GM12878 (cell line): ENCODE measurements around the gene SPSB3. TPM values are rescaled to one million over a fixed set of nuclear protein-coding genes. Genes with fewer than 3 reads are reported as not detected.

ENCODE experiments used
- ATAC-seq: fragments of 200-7000 bp; cut with Tn5 transposase; 3 replicates; pipeline ENCODE4 v1.9.1; 2020; ENCODE audit warnings: mild to moderate bottlenecking, moderate library complexity
- BruUV-seq: library from RNA; stranded (reverse); fragments of 400-500 nt; replicated peaks from 2 replicates; lab custom pipeline; 2021; lab: Mats Ljungman, UMichigan
- CTCF ChIA-PET: fragments of 300-600 bp; sonication (Branson Sonifier 250); formaldehyde crosslinking; extraction: SDS; loops from one replicate; lab custom pipeline; 2021; ENCODE audit warnings: inconsistent platforms; lab: Yijun Ruan, JAX
- POLR2A ChIA-PET: fragments of 350-600 bp; formaldehyde crosslinking; extraction: SDS; loops from one replicate; lab custom pipeline; 2021; ENCODE audit warnings: inconsistent platforms; lab: Charles Lee
- RAD21 ChIA-PET: fragments of 300-600 bp; sonication (Branson Sonifier 250); formaldehyde crosslinking; loops from one replicate; lab custom pipeline; 2023; ENCODE audit warnings: antibody characterized with exemption; ENCODE audit not compliant: unreplicated experiment; lab: Charles Lee
- SMC1A ChIA-PET: fragments of 300-600 bp; sonication (Branson Sonifier 250); formaldehyde crosslinking; loops from one replicate; lab custom pipeline; 2023; ENCODE audit not compliant: unreplicated experiment, uncharacterized antibody; lab: Charles Lee
- DNase-seq: peaks from one replicate; pipeline ENCODE4 v3.0.0-alpha.2; 2011; ENCODE audit warnings: low read depth, low spot score
- FAIRE-seq: peaks from 3 replicates; lab custom pipeline; 2011; peaks lifted over from hg19 to GRCh38; lab: Jason Lieb, UNC
- H2AFZ ChIP-seq: 2 replicates; pipeline ENCODE4 v1.6.0; 2011; ENCODE audit warnings: low read depth, low read length, control low read depth; ENCODE audit not compliant: control insufficient read depth
- H3K27ac ChIP-seq: 2 replicates; pipeline ENCODE4 v1.5.1; 2011; ENCODE audit warnings: control low read depth; ENCODE audit not compliant: control insufficient read depth, insufficient read depth
- H3K27me3 ChIP-seq, 2 experiments: replicated peaks in 1 of 2; 2 replicates each; pipeline versions ENCODE4 v1.6.0 to v1.6.1; 2011; ENCODE audit warnings: low read length in 1 of 2; ENCODE audit not compliant: control insufficient read depth in 2 of 2, insufficient read depth in 2 of 2
- H3K36me3 ChIP-seq, 2 experiments: 2 replicates each; pipeline ENCODE4 v1.5.1; 2011; ENCODE audit warnings: low read length in 1 of 2; ENCODE audit not compliant: control insufficient read depth in 2 of 2, insufficient read depth in 2 of 2
- H3K4me1 ChIP-seq: 2 replicates; pipeline ENCODE4 v1.6.1; 2011; ENCODE audit warnings: mild to moderate bottlenecking, low read length, moderate library complexity, mixed read lengths; ENCODE audit not compliant: control insufficient read depth, insufficient read depth
- H3K4me2 ChIP-seq: 2 replicates; pipeline ENCODE4 v1.6.0; 2011; ENCODE audit warnings: control low read depth; ENCODE audit not compliant: control insufficient read depth, insufficient read depth
- H3K4me3 ChIP-seq: fragments of 200-600 bp; sonication (generic); 2 replicates; pipeline ENCODE4 v1.5.1; 2016
- H3K79me2 ChIP-seq: 2 replicates; pipeline ENCODE4 v1.6.0; 2011; ENCODE audit warnings: low read length; ENCODE audit not compliant: control insufficient read depth, insufficient read depth
- H3K9ac ChIP-seq: 2 replicates; pipeline ENCODE4 v1.8.0; 2011; ENCODE audit warnings: low read length, control low read depth, mixed read lengths; ENCODE audit not compliant: control insufficient read depth, insufficient read depth
- H3K9me3 ChIP-seq: replicated peaks from 3 replicates; pipeline ENCODE4 v1.5.1; 2011; ENCODE audit warnings: mild to moderate bottlenecking, low read length; ENCODE audit not compliant: control insufficient read depth, insufficient read depth
- H4K20me1 ChIP-seq: 2 replicates; pipeline ENCODE4 v1.6.0; 2011; ENCODE audit not compliant: control insufficient read depth, insufficient read depth
- ATF2 ChIP-seq: IDR thresholded peaks from 2 replicates; pipeline ENCODE4 v1.6.1; 2012; ENCODE audit warnings: low read length, inconsistent platforms
- BCL3 ChIP-seq: IDR thresholded peaks from 2 replicates; pipeline ENCODE4 v1.6.1; 2011; ENCODE audit warnings: borderline replicate concordance, low read depth, mild to moderate bottlenecking, moderate library complexity, low read length; ENCODE audit not compliant: insufficient read depth, poor library complexity, severe bottlenecking
- CHD2 ChIP-seq: IDR thresholded peaks from 2 replicates; pipeline ENCODE4 v1.6.1; 2011; ENCODE audit warnings: low read depth, low read length, improper control_type of control experiment, borderline replicate concordance
- E2F4 ChIP-seq: IDR thresholded peaks from 2 replicates; pipeline ENCODE4 v1.6.1; 2012; ENCODE audit warnings: low read depth, low read length, improper control_type of control experiment
- EP300 ChIP-seq, 2 experiments: fragments of 150-350 bp in 1 of 2; IDR thresholded peaks; 2 replicates each; pipeline ENCODE4 v1.6.1; 2011 to 2012; ENCODE audit warnings: low read depth in 2 of 2, low read length in 2 of 2, borderline replicate concordance in 1 of 2, improper control_type of control experiment in 1 of 2, inconsistent platforms in 1 of 2; ENCODE audit not compliant: control insufficient read depth in 1 of 2
- FOXM1 ChIP-seq: IDR thresholded peaks from 2 replicates; pipeline ENCODE4 v1.6.1; 2012; ENCODE audit warnings: low read depth, mild to moderate bottlenecking, inconsistent platforms, low read length, moderate library complexity
- MTA2 ChIP-seq: fragments of 450-650 bp; IDR thresholded peaks from 2 replicates; pipeline ENCODE4 v1.6.1; 2016; ENCODE audit warnings: low read depth, mild to moderate bottlenecking, moderate library complexity
- MYB ChIP-seq: fragments of 150-350 bp; IDR thresholded peaks from 2 replicates; pipeline ENCODE4 v1.6.1; 2014; ENCODE audit warnings: mild to moderate bottlenecking, low read depth, low read length, borderline replicate concordance
- NKRF ChIP-seq: fragments of 450-650 bp; conservative IDR thresholded peaks from 2 replicates; pipeline ENCODE4 v1.6.1; 2017; ENCODE audit warnings: mild to moderate bottlenecking, moderate library complexity
- NR2F1 ChIP-seq: fragments of 450-650 bp; conservative IDR thresholded peaks from 2 replicates; pipeline ENCODE4 v1.6.1; 2017; ENCODE audit warnings: mild to moderate bottlenecking
- PKNOX1 ChIP-seq: fragments of 450-650 bp; IDR thresholded peaks from 2 replicates; pipeline ENCODE4 v1.6.1; 2016; ENCODE audit warnings: mild to moderate bottlenecking
- RELA ChIP-seq: fragments of 450-650 bp; IDR thresholded peaks from 2 replicates; pipeline ENCODE4 v1.8.0; 2014; ENCODE audit warnings: borderline replicate concordance; ENCODE audit not compliant: partially characterized antibody
- USF1 ChIP-seq: IDR thresholded peaks from 2 replicates; pipeline ENCODE4 v1.6.1; 2011; ENCODE audit warnings: borderline replicate concordance, low read depth, mild to moderate bottlenecking, moderate library complexity, mixed read lengths, low read length; ENCODE audit not compliant: insufficient read depth; ENCODE audit errors: extremely low read length
- whole genome bisulfite sequencing: methylation state at CpG from one replicate; pipeline ENCODE4 v1.1.6; 2016; ENCODE audit warnings: low lambda C conversion rate; ENCODE audit not compliant: insufficient replicate concordance, insufficient coverage; ENCODE audit errors: missing lambda C conversion rate; 5-methylcytosine and 5-hydroxymethylcytosine counted together
- in situ Hi-C: fragments of 300-500 bp; cut with MboI; formaldehyde crosslinking; loops from 9 replicates; pipeline ENCODE4 v1.14.3; 2018; ENCODE audit warnings: mixed read lengths
- intact Hi-C: fragments of 100-400 bp; cut with micrococcal nuclease; formaldehyde crosslinking; loops from one replicate; pipeline ENCODE4 v1.14.2; 2022; ENCODE audit not compliant: unreplicated experiment
- polyA plus RNA-seq, 11 experiments: library from polyadenylated mRNA; depleted of rRNA in 4 of 11; unstranded in 6 of 11; stranded (reverse) in 5 of 11; fragments of >200 nt; fragmentation: Nextera tagmentation in 4 of 11; fragmentation: Illumina TruSeq in 1 of 11; extraction: Ambion mirVana in 4 of 11; extraction: Trizol in 1 of 11; gene quantifications; 1 replicate in 1 of 11; 2 replicates in 10 of 11; pipeline versions ENCODE4 v1.2.1 to v1.2.3, GENCODE V29; 2011 to 2016; ENCODE audit warnings: inconsistent platforms in 2 of 11, missing spikeins in 2 of 11, low read depth in 1 of 11
- total RNA-seq, 4 experiments: library from RNA; depleted of rRNA in 3 of 4; stranded (reverse); fragments of >200 nt in 3 of 4; fragmentation: Illumina TruSeq in 1 of 4; extraction: Trizol in 1 of 4; gene quantifications; 2 replicates each; pipeline versions ENCODE4 v1.2.1 to v1.2.3, GENCODE V29; 2013 to 2021

Gene SPSB3
- total and polyA plus RNA-seq, 10 of the 15 experiments (the other 5 are each of a cell fraction or from before 2014, with no cell fraction given): 0.31 to 26.9 (median 14.0) TPM

- no peak for TF ChIP-seq RELA
- TF ChIP-seq, all 136 proteins: peak for 0
Measured at GRCh38 chr16:1790611-1791255, 8.4 kb upstream of the SPSB3 start (continued).

- ChIA-PET POLR2A (no interaction called here), RAD21 (no interaction called here), SMC1A (no interaction called here), CTCF (no interaction called here)
- FAIRE-seq (no peak), ATAC-seq (no peak), DNase-seq (no peak)
- Histone ChIP-seq H3K4me3 (no peak overlapping the region), H3K9me3 (no peaks in the 10 kb centered on the region), H3K36me3 (peaks cover under 1 to 12% of the 10 kb centered on the region in 2 experiments; a peak in 3 of 4 replicates), H3K9ac (no peak overlapping the region), H3K4me1 (no peaks in the 10 kb centered on the region), H2AFZ (no peak overlapping the region), H3K79me2 (peaks cover 2% of the 10 kb centered on the region), H3K27me3 (no peaks in the 10 kb centered on the region), H3K4me2 (no peak overlapping the region), H3K27ac (no peak overlapping the region), H4K20me1 (no peaks in the 10 kb centered on the region)
- intact Hi-C loops: no loop called here
- no TSS peak for BruUV-seq
- WGBS: 97% methylated on average over 15 of the region's 15 CpGs
- in situ Hi-C loops: no loop called here
- TF ChIP-seq NR2F1: no peak
- TF ChIP-seq MYB: no peak
- no peak for TF ChIP-seq FOXM1
- TF ChIP-seq ATF2: no peak
- no peak for TF ChIP-seq MTA2
- no peak for TF ChIP-seq PKNOX1
- no peak for TF ChIP-seq CHD2
- TF ChIP-seq BCL3: no peak
- TF ChIP-seq E2F4: no peak
- TF ChIP-seq NKRF: no peak
- no peak for TF ChIP-seq USF1
- no peak for TF ChIP-seq EP300 (IDR thresholded peaks at IDR 0.05; ENCODE audit: borderline replicate concordance in 1 of 2, control insufficient read depth in 1 of 2, low read depth in 2 of 2, low read length in 2 of 2)
Measured at GRCh38 chr16:1790261-1790610, 7.9 kb upstream of the SPSB3 start.
